GM18870 (cell line): Measurements from ENCODE around the gene ADAMTS17.
"Not testable (repeated sequence)": the region's sequence is repeated elsewhere in the genome, so short reads cannot be mapped to it uniquely, and the experiment has no call there.

Experiments
- ATAC-seq: cut with Tn5 transposase; IDR thresholded peaks from one replicate; pipeline ENCODE4 v1.9.1; 2021; ENCODE audit warnings: moderate library complexity; ENCODE audit not compliant: unreplicated experiment

Gene ADAMTS17

GRCh38 chr15:99983886-99984286 lies 357.9 kb downstream of the ADAMTS17 start:
- no peak for ATAC-seq

- ATAC-seq = no peak
These were observed 358.4 kb downstream of the ADAMTS17 start for GRCh38 chr15:99983171-99983885.

- no peak for ATAC-seq
These were observed 359.1 kb downstream of the ADAMTS17 start for GRCh38 chr15:99982662-99983061.

- no peak for ATAC-seq
These were observed 359.7 kb downstream of the ADAMTS17 start for GRCh38 chr15:99981839-99982658.

- no peak for ATAC-seq
These were observed 360.6 kb downstream of the ADAMTS17 start for GRCh38 chr15:99981191-99981647.

GRCh38 chr15:99980752-99981151 lies 361.0 kb downstream of the ADAMTS17 start:
- ATAC-seq = no peak

GRCh38 chr15:99979886-99980285 lies 361.9 kb downstream of the ADAMTS17 start:
- ATAC-seq = not testable (repeated sequence)

- no peak for ATAC-seq
These were observed 362.4 kb downstream of the ADAMTS17 start for GRCh38 chr15:99979371-99979770.

GRCh38 chr15:99978426-99978825 lies 363.3 kb downstream of the ADAMTS17 start:
- no peak for ATAC-seq

- no peak for ATAC-seq
These were observed 363.8 kb downstream of the ADAMTS17 start for GRCh38 chr15:99977929-99978328.

GRCh38 chr15:99976811-99977271 lies 364.9 kb downstream of the ADAMTS17 start:
- no peak for ATAC-seq

- no peak for ATAC-seq
These were observed 365.8 kb downstream of the ADAMTS17 start for GRCh38 chr15:99976000-99976399.

- ATAC-seq = no peak
These were observed 367.5 kb downstream of the ADAMTS17 start for GRCh38 chr15:99974246-99974645.

GRCh38 chr15:99973351-99973750 lies 368.4 kb downstream of the ADAMTS17 start:
- ATAC-seq = no peak

GRCh38 chr15:99970891-99971430 lies 370.8 kb downstream of the ADAMTS17 start:
- ATAC-seq = no peak

GRCh38 chr15:99969261-99969920 lies 372.4 kb downstream of the ADAMTS17 start:
- no peak for ATAC-seq

GRCh38 chr15:99967841-99968371 lies 373.9 kb downstream of the ADAMTS17 start:
- no peak for ATAC-seq

GRCh38 chr15:99966815-99967214 lies 375.0 kb downstream of the ADAMTS17 start:
- no peak for ATAC-seq

GRCh38 chr15:99965376-99965775 lies 376.4 kb downstream of the ADAMTS17 start:
- no peak for ATAC-seq

- no peak for ATAC-seq
These were observed 377.8 kb downstream of the ADAMTS17 start for GRCh38 chr15:99963976-99964375.
